Measurements from ENCODE around the gene IQSEC1.

GRCh38 chr3:12935023-12935860 is 138.0 kb downstream of the IQSEC1 start:
- TF ChIP-seq ZNF766 (CRISPR knock-in tag; conservative IDR thresholded peaks at IDR 0.05) (no peak; the same call in 1 of the 2 replicates), SNRNP70 (optimal IDR thresholded peaks at IDR 0.05; ENCODE audit: low read depth, low read length) (no peak), ELF1 (tag; IDR thresholded peaks at IDR 0.05) (no peak), POLR2A (conservative IDR thresholded peaks at IDR 0.05) (no peak), POLR2B (IDR thresholded peaks at IDR 0.05; ENCODE audit: low read depth, partially characterized antibody) (no peak), ZNF217 (CRISPR knock-in tag; IDR thresholded peaks at IDR 0.05) (no peak), GTF2E2 (tag; IDR thresholded peaks at IDR 0.05) (no peak), KDM5B (IDR thresholded peaks at IDR 0.05; ENCODE audit: insufficient replicate concordance, low read depth, low read length) (no peak), EGR1 (conservative IDR thresholded peaks at IDR 0.05) (no peak)
